Mesenchymal stem cell (in vitro differentiated cells and primary cell): ENCODE data around the gene ATP6V0C.
"Not testable (repeated sequence)": the region's sequence is repeated elsewhere in the genome, so short reads cannot be mapped to it uniquely, and the experiment has no call there.

ENCODE experiments used
- DNase-seq: peaks from one replicate; pipeline ENCODE4 v3.0.0-alpha.2; 2013
- H2AFZ ChIP-seq: one replicate; pipeline ENCODE4 v1.6.1; 2013; ENCODE audit warnings: low read depth, mild to moderate bottlenecking, control low read depth, inconsistent platforms, low read length, moderate library complexity
- H2AK5ac ChIP-seq: 2 replicates; pipeline ENCODE4 v1.6.1; 2013; ENCODE audit warnings: low read length, moderate library complexity, mild to moderate bottlenecking, inconsistent platforms; ENCODE audit not compliant: severe bottlenecking
- H2BK120ac ChIP-seq: one replicate; pipeline ENCODE4 v1.6.1; 2013; ENCODE audit warnings: low read depth, mild to moderate bottlenecking, inconsistent platforms, low read length, moderate library complexity
- H2BK12ac ChIP-seq, 2 experiments: one replicate each; pipeline ENCODE4 v1.6.1; 2013; ENCODE audit warnings: inconsistent platforms in 2 of 2, low read length in 2 of 2, mild to moderate bottlenecking in 2 of 2, moderate library complexity in 2 of 2, control low read depth in 1 of 2
- H2BK15ac ChIP-seq: one replicate; pipeline ENCODE4 v1.6.1; 2013; ENCODE audit warnings: mild to moderate bottlenecking, low read depth, inconsistent platforms; ENCODE audit not compliant: poor library complexity, severe bottlenecking
- H2BK5ac ChIP-seq: 2 replicates; pipeline ENCODE4 v1.6.1; 2013; ENCODE audit warnings: low read depth, mild to moderate bottlenecking, low read length, control low read depth, inconsistent platforms; ENCODE audit not compliant: poor library complexity, severe bottlenecking
- H3K14ac ChIP-seq, 2 experiments: one replicate each; pipeline ENCODE4 v1.6.1; 2013; ENCODE audit warnings: inconsistent platforms in 2 of 2, low read length in 2 of 2, control low read depth in 1 of 2, mild to moderate bottlenecking in 1 of 2, moderate library complexity in 1 of 2
- H3K18ac ChIP-seq, 2 experiments: one replicate each; pipeline ENCODE4 v1.6.1; 2013; ENCODE audit warnings: inconsistent platforms in 2 of 2, low read length in 2 of 2, control low read depth in 1 of 2, low read depth in 1 of 2, mild to moderate bottlenecking in 1 of 2
- H3K23ac ChIP-seq, 2 experiments: one replicate each; pipeline ENCODE4 v1.6.1; 2013; ENCODE audit warnings: inconsistent platforms in 2 of 2, low read length in 2 of 2, mild to moderate bottlenecking in 2 of 2, moderate library complexity in 2 of 2, control low read depth in 1 of 2
- H3K27ac ChIP-seq: 2 replicates; pipeline ENCODE4 v1.5.1; 2013; ENCODE audit warnings: mild to moderate bottlenecking, moderate library complexity, low read length, control low read depth, inconsistent platforms; ENCODE audit not compliant: poor library complexity, severe bottlenecking
- H3K27me3 ChIP-seq, 2 experiments: 2 replicates each; pipeline versions ENCODE4 v1.6.1 to v1.7.0; 2013; ENCODE audit warnings: low read length in 2 of 2, mild to moderate bottlenecking in 2 of 2, moderate library complexity in 2 of 2, control low read depth in 1 of 2, inconsistent platforms in 1 of 2; ENCODE audit not compliant: control insufficient read depth in 1 of 2, insufficient read depth in 1 of 2
- H3K36me3 ChIP-seq, 2 experiments: 2 replicates each; pipeline versions ENCODE4 v1.6.1 to v1.7.0; 2013; ENCODE audit warnings: low read length in 2 of 2, control low read depth in 1 of 2, inconsistent platforms in 1 of 2, low read depth in 1 of 2, mild to moderate bottlenecking in 1 of 2; ENCODE audit not compliant: insufficient read depth in 2 of 2, control insufficient read depth in 1 of 2
- H3K4ac ChIP-seq, 2 experiments: one replicate each; pipeline ENCODE4 v1.6.1; 2013; ENCODE audit warnings: inconsistent platforms in 2 of 2, low read length in 2 of 2, mild to moderate bottlenecking in 2 of 2, moderate library complexity in 2 of 2, control low read depth in 1 of 2, low read depth in 1 of 2
- H3K4me1 ChIP-seq: 2 replicates; pipeline ENCODE4 v1.6.1; 2013; ENCODE audit warnings: low read depth, low read length, control low read depth; ENCODE audit not compliant: control insufficient read depth, insufficient read depth
- H3K4me2 ChIP-seq: 2 replicates; pipeline ENCODE4 v1.6.1; 2013; ENCODE audit warnings: low read length, mild to moderate bottlenecking, inconsistent platforms; ENCODE audit not compliant: poor library complexity, severe bottlenecking
- H3K4me3 ChIP-seq, 2 experiments: 2 replicates each; pipeline versions ENCODE4 v1.5.1 to v1.7.0; 2013; ENCODE audit warnings: low read length in 2 of 2, mild to moderate bottlenecking in 2 of 2, control low read depth in 1 of 2, low read depth in 1 of 2; ENCODE audit not compliant: insufficient read depth in 1 of 2
- H3K79me1 ChIP-seq: replicated peaks from 2 replicates; pipeline ENCODE4 v1.6.1; 2013; ENCODE audit warnings: mild to moderate bottlenecking, control low read depth, low read length, inconsistent platforms; ENCODE audit not compliant: poor library complexity, severe bottlenecking
- H3K9ac ChIP-seq: 2 replicates; pipeline ENCODE4 v1.7.0; 2013; ENCODE audit warnings: mild to moderate bottlenecking, low read length, moderate library complexity
- H3K9me3 ChIP-seq: 2 replicates; pipeline ENCODE4 v1.7.0; 2013; ENCODE audit warnings: mild to moderate bottlenecking, low read length; ENCODE audit not compliant: control insufficient read depth
- H4K8ac ChIP-seq: one replicate; pipeline ENCODE4 v1.6.1; 2013; ENCODE audit warnings: inconsistent platforms, mild to moderate bottlenecking, low read length, moderate library complexity
- H4K91ac ChIP-seq: one replicate; pipeline ENCODE4 v1.6.1; 2013; ENCODE audit warnings: mild to moderate bottlenecking, low read length, inconsistent platforms
- WGBS: methylation state at CpG from one replicate; pipeline ENCODE4 v1.1.7; 2013; ENCODE audit warnings: mixed read lengths; 5-methylcytosine and 5-hydroxymethylcytosine counted together

Gene ATP6V0C

GRCh38 chr16:2550283-2550878, 36.6 kb downstream of the ATP6V0C start:
- not testable (repeated sequence) for H3K27me3 ChIP-seq, H2BK15ac ChIP-seq, H2BK120ac ChIP-seq, H3K9ac ChIP-seq, H3K18ac ChIP-seq, H4K91ac ChIP-seq, H2AK5ac ChIP-seq, H3K4me3 ChIP-seq, H3K4me2 ChIP-seq, H3K4me1 ChIP-seq, H3K27ac ChIP-seq, H3K14ac ChIP-seq, H3K23ac ChIP-seq, H3K9me3 ChIP-seq, H3K4ac ChIP-seq, H3K79me1 ChIP-seq, H3K36me3 ChIP-seq, H4K8ac ChIP-seq, H2AFZ ChIP-seq, H2BK5ac ChIP-seq, DNase-seq, H2BK12ac ChIP-seq
- no CpG with 5 or more reads among the region's 14 CpGs for WGBS

DNA sequence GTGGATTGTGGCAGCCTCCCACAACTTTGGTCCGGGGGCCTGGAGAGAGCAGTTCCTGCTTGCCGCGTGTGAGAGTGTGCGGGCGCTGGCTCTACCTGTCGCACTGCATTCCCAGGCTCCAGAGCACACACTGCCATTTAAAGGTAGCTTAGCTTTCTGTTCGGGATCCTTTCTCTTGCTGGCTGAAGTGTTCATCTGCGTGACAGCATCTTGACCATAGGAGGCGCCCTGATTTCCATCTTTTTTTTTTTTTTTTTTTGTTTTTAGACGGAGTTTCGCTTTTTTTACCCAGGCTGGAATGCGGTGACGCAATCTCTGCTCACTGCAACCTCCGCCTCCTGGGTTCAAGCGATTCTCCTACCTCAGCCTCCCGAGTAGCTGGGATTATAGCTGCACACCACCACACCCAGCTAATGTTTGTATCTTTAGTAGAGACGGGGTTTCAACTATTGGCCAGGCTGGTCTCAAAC, 37.7 kb downstream of the ATP6V0C start:
- not testable (repeated sequence) for H3K14ac ChIP-seq, H2BK5ac ChIP-seq, H3K23ac ChIP-seq, H3K36me3 ChIP-seq, H3K27ac ChIP-seq, H2AK5ac ChIP-seq, H2BK120ac ChIP-seq, H3K9ac ChIP-seq, H4K91ac ChIP-seq, H3K4me2 ChIP-seq, H2BK15ac ChIP-seq, H4K8ac ChIP-seq, H3K4ac ChIP-seq, H3K27me3 ChIP-seq, H2BK12ac ChIP-seq, H3K9me3 ChIP-seq, H3K4me1 ChIP-seq, H3K79me1 ChIP-seq, H3K4me3 ChIP-seq, H3K18ac ChIP-seq, H2AFZ ChIP-seq
- DNase-seq = peak; percentile 27
- 50% methylated on average over 11 of the region's 17 CpGs for WGBS

- H2BK120ac ChIP-seq, H3K79me1 ChIP-seq, H2BK12ac ChIP-seq, H2BK5ac ChIP-seq, H4K91ac ChIP-seq, H3K4me1 ChIP-seq, H3K4me3 ChIP-seq, H2BK15ac ChIP-seq, H2AK5ac ChIP-seq, H3K27me3 ChIP-seq, H3K18ac ChIP-seq, H3K4me2 ChIP-seq, H3K9ac ChIP-seq, H3K14ac ChIP-seq, H2AFZ ChIP-seq, H3K27ac ChIP-seq, DNase-seq, H3K9me3 ChIP-seq, H3K4ac ChIP-seq, H3K23ac ChIP-seq, H3K36me3 ChIP-seq, H4K8ac ChIP-seq: not testable (repeated sequence)
- WGBS = no CpG with 5 or more reads among the region's 13 CpGs
Measured at GRCh38 chr16:2554709-2555425, 41.1 kb downstream of the ATP6V0C start.

GRCh38 chr16:2557150-2557549, 43.4 kb downstream of the ATP6V0C start:
- no CpG with 5 or more reads among the region's 15 CpGs for WGBS
- H2BK5ac ChIP-seq = not testable (repeated sequence)

More at GRCh38 chr16:2557150-2557549, 43.4 kb downstream of the ATP6V0C start:
- not testable (repeated sequence) for H3K36me3 ChIP-seq, H2AK5ac ChIP-seq, H3K79me1 ChIP-seq, H3K27ac ChIP-seq, H2AFZ ChIP-seq, H3K14ac ChIP-seq, H3K27me3 ChIP-seq, H4K8ac ChIP-seq, H3K18ac ChIP-seq, H3K4ac ChIP-seq, H3K4me3 ChIP-seq, H3K4me1 ChIP-seq, H2BK120ac ChIP-seq, H3K4me2 ChIP-seq, H3K9ac ChIP-seq, DNase-seq, H2BK12ac ChIP-seq, H3K23ac ChIP-seq, H3K9me3 ChIP-seq, H2BK15ac ChIP-seq, H4K91ac ChIP-seq
